Measurements from ENCODE around the gene FLOT2. TPM values are rescaled to one million over a fixed set of nuclear protein-coding genes. Genes with fewer than 3 reads are reported as not detected.
"Not testable (repeated sequence)": the region's sequence is repeated elsewhere in the genome, so short reads cannot be mapped to it uniquely, and the experiment has no call there.

The FLOT2 gene, protein sequence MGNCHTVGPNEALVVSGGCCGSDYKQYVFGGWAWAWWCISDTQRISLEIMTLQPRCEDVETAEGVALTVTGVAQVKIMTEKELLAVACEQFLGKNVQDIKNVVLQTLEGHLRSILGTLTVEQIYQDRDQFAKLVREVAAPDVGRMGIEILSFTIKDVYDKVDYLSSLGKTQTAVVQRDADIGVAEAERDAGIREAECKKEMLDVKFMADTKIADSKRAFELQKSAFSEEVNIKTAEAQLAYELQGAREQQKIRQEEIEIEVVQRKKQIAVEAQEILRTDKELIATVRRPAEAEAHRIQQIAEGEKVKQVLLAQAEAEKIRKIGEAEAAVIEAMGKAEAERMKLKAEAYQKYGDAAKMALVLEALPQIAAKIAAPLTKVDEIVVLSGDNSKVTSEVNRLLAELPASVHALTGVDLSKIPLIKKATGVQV
- 67.0 and 68.9 TPM in 2 replicates for polyA plus RNA-seq (2014; cell fraction: cytosol; rRNA removed)
- 61.8 and 62.1 TPM in 2 replicates for polyA plus RNA-seq (2014; cell fraction: nucleus; rRNA removed)

DNA sequence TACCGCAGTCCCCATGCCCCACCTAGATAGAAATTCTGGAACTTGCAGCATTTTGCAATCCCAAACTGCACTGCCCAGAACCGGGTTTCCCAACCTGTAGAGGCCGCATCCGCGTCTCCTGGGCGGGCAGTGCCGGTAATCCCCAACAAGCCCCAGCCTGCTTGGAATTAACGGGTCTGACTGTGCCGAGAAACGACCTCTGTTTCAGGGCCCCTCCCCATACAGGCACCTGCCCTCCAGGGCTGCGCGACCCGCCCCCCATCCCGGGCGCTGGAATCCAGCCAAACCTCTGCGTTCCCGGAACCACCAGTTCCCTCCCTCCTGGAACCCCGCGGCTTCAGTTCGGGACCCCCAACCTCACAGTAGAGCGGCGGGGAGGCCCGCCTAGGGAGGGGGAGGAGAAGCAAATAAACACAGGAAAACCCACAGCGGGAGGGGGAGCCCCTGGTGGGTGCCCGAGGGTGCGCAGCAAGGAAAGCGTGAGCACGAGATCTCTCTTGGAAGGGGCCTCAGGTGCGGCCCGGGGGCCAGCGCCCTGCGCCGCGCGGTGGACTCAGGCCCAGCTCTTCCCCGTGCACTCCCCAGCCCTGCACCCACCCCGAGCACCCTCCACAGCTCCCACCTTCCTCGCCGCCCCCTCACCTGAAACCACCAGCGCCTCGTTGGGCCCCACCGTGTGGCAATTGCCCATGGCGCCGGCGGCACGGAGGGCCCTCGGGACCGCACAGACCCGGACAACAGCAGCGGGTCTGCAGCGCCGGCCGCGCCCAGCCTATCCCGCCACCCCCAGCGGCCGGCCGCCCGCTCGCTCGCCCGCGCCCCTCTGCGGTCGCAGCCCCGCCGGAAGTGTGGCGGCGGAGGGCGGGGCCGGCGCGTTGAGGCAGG, at the start of gene FLOT2:
Gene FLOT2 (minus strand): TSS at position 850 of the 885 bp plus-strand sequence. CDS start 159 bp downstream, at position 691.
- DNase-seq (ENCODE audit: low spot score): peak; percentile 63

GRCh38 chr17:28946239-28946638, 48.7 kb upstream of the FLOT2 start:
- DNase-seq (ENCODE audit: low spot score): no peak

GRCh38 chr17:28944862-28945741, 47.6 kb upstream of the FLOT2 start:
- no peak for DNase-seq (ENCODE audit: low spot score)

DNA sequence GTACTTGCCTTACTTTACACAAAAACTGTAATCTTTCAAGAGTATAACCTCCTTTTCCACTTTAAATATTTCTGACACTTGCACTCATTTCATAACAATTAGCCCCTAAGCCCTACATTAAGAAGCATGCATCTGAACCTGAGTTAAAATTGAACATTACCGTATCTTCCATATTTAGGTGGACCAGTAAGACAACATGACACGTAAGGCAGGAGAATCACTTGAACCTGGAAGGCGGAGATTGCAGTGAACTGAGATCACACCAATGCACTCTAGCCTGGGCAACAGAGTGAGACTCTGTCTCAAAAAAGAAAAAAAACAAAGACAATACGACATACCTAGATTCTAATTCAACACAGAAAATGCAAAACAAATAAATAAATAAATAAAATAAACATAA, 46.8 kb upstream of the FLOT2 start:
- DNase-seq (ENCODE audit: low spot score): no peak

- DNase-seq (ENCODE audit: low spot score): no peak
Measured at GRCh38 chr17:28942925-28943324, 45.4 kb upstream of the FLOT2 start.

DNA sequence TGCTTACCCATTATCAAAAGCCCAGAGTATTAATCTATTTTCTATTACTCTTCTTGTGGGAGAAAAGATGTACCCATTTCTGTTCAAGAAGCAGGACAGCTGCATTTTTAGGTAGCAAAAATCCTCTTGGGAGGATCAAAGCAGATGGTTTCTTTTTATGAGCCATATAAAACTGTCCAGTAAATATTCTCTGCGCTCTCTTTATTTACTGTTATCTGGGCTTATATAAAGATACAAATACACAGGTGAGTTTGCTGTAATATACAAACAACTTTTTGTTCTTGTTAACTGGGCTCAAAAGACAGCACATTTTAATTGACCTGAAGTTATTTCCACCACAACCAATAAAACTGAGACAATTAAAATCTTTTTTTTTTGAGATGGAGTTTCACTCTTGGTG, 43.7 kb upstream of the FLOT2 start:
- no peak for DNase-seq (ENCODE audit: low spot score)

DNA sequence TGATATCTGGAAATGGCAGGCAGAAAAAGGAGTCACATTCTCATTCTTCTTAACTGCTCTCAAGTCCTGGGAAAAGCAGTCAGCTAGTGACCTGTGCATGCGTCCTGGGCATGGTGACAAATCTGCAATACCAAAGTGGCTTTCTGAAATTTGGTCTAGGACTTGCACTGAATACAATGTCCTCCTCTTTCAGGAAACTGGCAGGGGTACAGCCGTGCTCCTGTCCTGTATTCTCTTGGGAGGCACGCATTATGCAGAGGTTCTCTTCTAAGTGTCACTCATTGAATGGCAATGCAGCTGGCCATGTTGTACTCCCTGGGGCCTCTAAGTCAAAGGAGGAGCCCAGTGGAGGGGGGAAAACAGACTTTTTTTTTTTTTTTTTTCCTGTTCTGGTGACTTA, 43.1 kb upstream of the FLOT2 start:
- no peak for DNase-seq (ENCODE audit: low spot score)

DNA sequence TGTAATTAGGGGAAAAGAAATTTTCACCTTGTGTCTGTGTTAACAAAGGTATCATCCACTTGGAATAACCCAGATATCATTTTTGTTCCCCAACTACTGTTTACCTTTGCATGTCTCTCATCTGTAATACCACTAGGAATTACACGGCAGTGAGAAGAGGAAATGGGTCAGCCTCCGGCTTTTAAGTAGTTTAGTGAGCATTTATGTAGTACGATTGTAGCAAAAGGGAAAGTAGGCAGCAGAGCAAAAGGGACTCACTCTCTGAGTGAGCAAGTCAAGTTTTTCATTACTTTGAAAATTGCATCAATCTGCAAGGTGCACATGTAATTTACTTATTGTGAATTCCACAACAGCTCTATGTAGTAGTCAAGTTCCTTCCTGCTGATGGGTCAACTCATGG, 42.6 kb upstream of the FLOT2 start:
- DNase-seq (ENCODE audit: low spot score): no peak

DNA sequence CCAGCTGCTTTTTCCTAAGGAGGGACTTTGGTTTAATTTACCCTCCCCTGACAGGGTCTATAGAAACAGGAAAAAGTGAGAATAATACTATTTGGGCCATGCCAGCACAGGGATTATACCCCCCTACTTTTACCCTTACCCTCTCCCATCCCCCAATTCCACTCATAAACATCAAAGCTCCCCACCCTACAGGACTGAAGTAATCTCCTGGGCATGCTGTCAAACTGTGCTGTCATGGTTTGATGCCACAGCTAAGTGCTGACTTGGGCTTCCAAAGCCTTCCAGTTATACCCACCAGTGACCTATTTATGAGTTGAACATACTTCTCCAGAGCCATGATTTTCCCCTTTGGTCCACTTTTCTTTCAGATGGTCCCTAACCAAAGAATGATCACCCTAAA, 41.0 kb upstream of the FLOT2 start:
- no peak for DNase-seq (ENCODE audit: low spot score)

DNA sequence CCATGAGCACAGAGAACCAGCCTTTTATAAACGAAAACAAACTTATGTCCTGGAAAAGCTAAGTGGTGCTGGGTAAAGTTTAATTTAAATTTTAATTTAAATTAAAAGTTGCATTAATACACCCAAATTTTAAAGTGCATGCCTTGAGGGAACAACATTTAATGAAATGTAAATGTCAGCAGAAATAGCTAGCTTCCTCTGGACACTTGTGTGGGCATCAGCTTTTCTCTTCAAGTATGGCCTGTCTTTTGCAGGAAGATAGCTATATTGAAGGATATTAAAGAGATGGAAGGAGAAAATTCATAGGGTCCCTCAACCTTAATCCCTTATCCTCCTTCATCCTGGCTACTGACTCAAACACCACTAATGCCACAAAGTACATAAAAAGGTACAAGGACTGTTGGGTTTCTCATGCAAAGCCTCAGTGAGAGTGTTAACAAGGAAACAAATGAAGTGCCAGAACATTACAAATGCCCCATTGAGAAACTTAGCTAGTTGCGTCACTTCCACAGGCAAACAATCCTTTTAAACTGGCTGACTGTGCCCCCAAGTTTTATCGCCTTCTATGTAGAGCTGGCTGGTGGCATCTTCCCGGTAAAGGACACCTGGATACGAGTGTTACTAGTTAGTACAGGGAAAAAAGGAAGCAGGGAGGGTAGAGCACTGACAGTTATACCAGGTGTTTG, 39.7 kb upstream of the FLOT2 start:
- DNase-seq (ENCODE audit: low spot score): no peak

- no peak for DNase-seq (ENCODE audit: low spot score)
Measured at GRCh38 chr17:28935744-28936460, 38.4 kb upstream of the FLOT2 start.

DNA sequence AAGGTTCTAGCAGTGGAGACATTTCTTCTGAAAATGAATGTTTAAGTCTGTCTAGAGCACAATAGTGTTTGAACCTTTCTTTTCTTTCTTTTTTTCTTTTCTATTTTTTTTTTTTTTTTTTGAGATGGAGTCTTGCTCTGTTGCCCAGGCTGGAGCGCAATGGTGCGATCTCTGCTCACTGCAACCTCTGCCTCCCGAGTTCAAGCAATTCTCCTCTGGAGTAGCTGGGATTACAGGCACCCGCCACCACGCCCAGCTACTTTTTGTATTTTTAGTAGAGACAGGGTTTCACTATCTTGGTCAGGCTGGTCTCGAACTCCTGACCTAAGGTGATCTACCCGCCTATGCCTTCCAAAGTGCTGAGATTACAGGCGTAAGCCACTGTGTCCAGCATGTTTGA, 37.0 kb upstream of the FLOT2 start:
- DNase-seq (ENCODE audit: low spot score): not testable (repeated sequence)

DNA sequence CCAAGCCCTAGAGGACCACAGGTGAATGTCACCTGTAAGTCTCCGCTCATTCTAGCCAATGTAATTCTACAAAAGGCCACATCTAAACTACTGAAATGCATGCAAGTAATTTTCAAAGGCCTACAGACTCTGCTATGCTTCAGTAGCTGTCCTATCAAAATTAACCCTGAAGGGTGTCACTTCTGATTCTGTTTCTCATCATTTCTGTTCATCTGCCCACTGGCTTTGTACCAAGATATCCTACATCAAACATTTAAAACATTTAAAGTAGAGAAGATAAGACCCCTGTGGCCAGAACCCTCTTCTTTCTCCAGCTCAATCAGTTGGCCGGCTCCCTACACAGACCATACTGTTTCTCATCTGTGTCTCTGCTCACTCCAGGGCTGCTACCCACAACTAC, 32.3 kb upstream of the FLOT2 start:
- DNase-seq (ENCODE audit: low spot score): peak; percentile 91

- DNase-seq (ENCODE audit: low spot score): no peak
Measured at GRCh38 chr17:28928061-28928460, 30.5 kb upstream of the FLOT2 start.

- no peak for DNase-seq (ENCODE audit: low spot score)
Measured at GRCh38 chr17:28926786-28927185, 29.3 kb upstream of the FLOT2 start.

GRCh38 chr17:28926366-28926765, 28.8 kb upstream of the FLOT2 start:
- no peak for DNase-seq (ENCODE audit: low spot score)

GRCh38 chr17:28925912-28926365, 28.4 kb upstream of the FLOT2 start:
- DNase-seq (ENCODE audit: low spot score): peak; percentile 72

DNA sequence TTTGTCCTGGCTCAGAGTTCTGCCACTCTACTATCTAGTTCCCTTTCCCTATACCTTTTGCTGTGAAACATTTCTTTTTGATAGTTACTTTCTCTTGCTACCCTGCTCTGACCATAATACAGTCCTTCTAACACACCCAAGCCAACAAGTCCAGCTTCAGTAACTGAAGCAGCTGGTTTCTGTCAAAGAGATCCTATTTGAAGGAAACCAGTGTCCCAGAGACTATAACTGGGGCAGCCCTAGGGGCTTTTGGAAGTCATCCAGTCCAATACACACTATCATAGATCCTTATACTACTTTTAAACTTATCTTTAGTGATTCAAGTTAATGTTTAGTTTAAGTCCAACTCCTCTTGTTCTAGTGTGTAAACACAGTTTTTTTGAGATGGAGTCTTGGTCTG, 22.7 kb upstream of the FLOT2 start:
- no peak for DNase-seq (ENCODE audit: low spot score)

DNA sequence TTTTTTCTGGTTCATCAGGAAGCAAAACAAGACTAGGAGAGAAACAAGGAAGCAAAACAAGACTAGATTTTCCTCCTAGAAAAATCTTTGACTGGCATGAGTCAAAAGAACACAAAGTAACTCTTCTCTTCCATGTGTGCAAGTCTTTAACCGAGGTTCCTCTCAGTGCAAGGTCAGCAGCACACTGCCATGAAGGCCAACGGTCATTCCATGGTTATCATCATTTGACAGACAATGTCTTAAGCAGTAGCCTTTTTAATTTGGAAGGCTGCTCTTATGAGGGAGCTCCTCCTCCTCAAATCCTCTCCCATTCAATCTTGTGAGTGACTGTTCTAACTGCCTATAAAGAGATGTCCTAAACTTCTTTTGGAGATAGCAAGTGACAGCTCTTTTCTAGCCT, 20.8 kb upstream of the FLOT2 start:
- no peak for DNase-seq (ENCODE audit: low spot score)

GRCh38 chr17:28917465-28917864, 19.9 kb upstream of the FLOT2 start:
- no peak for DNase-seq (ENCODE audit: low spot score)
